Activated B cell treated with CpG ODN at 0.5 μM for 24 hours (primary cell): ENCODE data around the gene PHYH. TPM values are rescaled to one million over a fixed set of nuclear protein-coding genes. Genes with fewer than 3 reads are reported as not detected.

Source experiments
- ATAC-seq: fragments of 200-7000 bp; cut with Tn5 transposase; one replicate; pipeline ENCODE4 v1.10.0; 2021; ENCODE audit warnings: low read depth, mild to moderate bottlenecking, moderate library complexity
- CTCF ChIA-PET: fragments of 350-600 bp; sonication (Branson Sonifier 250); formaldehyde crosslinking; loops from one replicate; lab custom pipeline; 2021; ENCODE audit warnings: antibody characterized with exemption; lab: Charles Lee
- POLR2A ChIA-PET: fragments of 350-600 bp; sonication (Branson Sonifier 250); formaldehyde crosslinking; loops from one replicate; lab custom pipeline; 2021; ENCODE audit warnings: antibody characterized with exemption; lab: Charles Lee
- DNase-seq: peaks from one replicate; pipeline ENCODE4 v3.0.0; 2022
- H3K27ac Mint-ChIP-seq: one replicate; pipeline ENCODE4 v1.8.0; 2020; ENCODE audit warnings: mixed read lengths
- H3K27me3 Mint-ChIP-seq: one replicate; pipeline ENCODE4 v1.8.0; 2021; ENCODE audit warnings: mixed read lengths
- H3K36me3 Mint-ChIP-seq: one replicate; pipeline ENCODE4 v1.8.0; 2021; ENCODE audit warnings: low read depth, mixed read lengths
- H3K4me1 Mint-ChIP-seq: one replicate; pipeline ENCODE4 v1.8.0; 2021; ENCODE audit warnings: mixed read lengths
- H3K4me3 Mint-ChIP-seq: one replicate; pipeline ENCODE4 v1.8.0; 2020; ENCODE audit warnings: mild to moderate bottlenecking, mixed read lengths
- H3K9me3 Mint-ChIP-seq: one replicate; pipeline ENCODE4 v1.8.0; 2020; ENCODE audit warnings: mixed read lengths
- intact Hi-C: fragments of 100-400 bp; cut with micrococcal nuclease; formaldehyde crosslinking; loops from one replicate; pipeline ENCODE4 v1.15.1; 2024
- total RNA-seq: library from RNA; stranded (reverse); gene quantifications from 2 replicates; pipeline ENCODE4 v1.2.3, GENCODE V29; 2022
- TF ChIP-seq, protein P1 (sequence below): fragments of 200-600 bp; IDR thresholded peaks from one replicate; pipeline ENCODE4 v1.8.0; 2022; ENCODE audit warnings: antibody characterized with exemption, mild to moderate bottlenecking

Gene PHYH
- total RNA-seq, 1 donor from 2014 or later, result 10.4 TPM

DNA sequence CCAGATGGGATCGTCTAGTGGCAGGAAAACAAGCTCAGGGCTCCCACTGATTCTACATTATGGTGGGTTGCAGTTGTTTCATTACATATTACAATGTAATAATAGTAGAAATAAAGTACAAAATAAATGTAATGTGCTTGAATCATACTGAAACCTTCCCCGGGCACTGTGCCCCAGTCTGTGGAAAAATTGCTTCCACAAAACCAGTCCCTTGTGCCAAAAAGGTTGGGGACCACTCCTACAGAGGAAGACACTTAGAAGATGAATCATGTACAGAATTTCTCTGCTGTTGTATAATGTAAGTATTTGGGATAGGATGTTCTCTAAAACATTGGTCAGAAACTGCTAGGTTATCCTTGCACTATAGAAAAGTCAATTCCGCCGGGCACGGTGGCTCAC lies 11.3 kb upstream of the PHYH start:
- ATAC-seq (no peak), DNase-seq (no peak)
- Mint-ChIP-seq H3K27ac (no peak overlapping the region), H3K4me1 (no peaks in the 10 kb centered on the region), H3K36me3 (no peaks in the 10 kb centered on the region), H3K4me3 (no peak overlapping the region), H3K27me3 (no peaks in the 10 kb centered on the region), H3K9me3 (no peaks in the 10 kb centered on the region)
- ChIA-PET CTCF (no interaction called here), POLR2A (no interaction called here)
- intact Hi-C loops, result no loop called here
- TF ChIP-seq, protein P1, sequence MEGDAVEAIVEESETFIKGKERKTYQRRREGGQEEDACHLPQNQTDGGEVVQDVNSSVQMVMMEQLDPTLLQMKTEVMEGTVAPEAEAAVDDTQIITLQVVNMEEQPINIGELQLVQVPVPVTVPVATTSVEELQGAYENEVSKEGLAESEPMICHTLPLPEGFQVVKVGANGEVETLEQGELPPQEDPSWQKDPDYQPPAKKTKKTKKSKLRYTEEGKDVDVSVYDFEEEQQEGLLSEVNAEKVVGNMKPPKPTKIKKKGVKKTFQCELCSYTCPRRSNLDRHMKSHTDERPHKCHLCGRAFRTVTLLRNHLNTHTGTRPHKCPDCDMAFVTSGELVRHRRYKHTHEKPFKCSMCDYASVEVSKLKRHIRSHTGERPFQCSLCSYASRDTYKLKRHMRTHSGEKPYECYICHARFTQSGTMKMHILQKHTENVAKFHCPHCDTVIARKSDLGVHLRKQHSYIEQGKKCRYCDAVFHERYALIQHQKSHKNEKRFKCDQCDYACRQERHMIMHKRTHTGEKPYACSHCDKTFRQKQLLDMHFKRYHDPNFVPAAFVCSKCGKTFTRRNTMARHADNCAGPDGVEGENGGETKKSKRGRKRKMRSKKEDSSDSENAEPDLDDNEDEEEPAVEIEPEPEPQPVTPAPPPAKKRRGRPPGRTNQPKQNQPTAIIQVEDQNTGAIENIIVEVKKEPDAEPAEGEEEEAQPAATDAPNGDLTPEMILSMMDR, result no peak

DNA sequence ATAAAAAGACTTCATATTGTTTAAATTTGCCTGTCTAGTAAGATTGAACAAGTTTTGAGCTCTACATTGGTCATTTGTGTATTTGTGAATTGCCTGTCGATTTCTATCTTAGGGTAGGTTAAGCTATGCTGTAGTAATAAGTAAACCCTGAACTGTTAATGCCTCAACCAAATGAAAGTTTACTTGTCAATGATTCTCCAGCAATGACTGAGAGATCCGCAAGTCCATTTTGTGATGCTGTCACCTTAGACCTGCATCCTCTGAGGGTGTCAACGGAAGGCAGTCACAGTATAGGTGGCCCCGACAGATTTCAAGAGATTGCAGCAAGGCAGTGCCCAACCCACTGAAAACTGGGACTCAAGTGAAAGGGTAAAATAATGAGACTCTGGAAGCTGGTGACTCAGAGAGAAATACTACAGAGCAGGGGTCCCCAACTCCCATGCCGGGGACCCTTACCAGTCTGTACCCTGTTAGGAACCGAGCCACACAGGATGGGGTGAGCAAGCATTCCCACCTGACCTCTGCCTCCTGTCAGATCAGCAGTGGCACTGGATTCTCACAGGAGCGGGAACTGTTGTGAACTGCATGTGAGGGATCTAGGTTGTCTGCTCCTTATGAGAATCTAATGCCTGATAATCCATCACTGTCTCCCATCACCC lies 10.8 kb upstream of the PHYH start:
- CTCF ChIA-PET, result no interaction called here
- Mint-ChIP-seq H3K27me3 (no peaks in the 10 kb centered on the region), H3K36me3 (no peaks in the 10 kb centered on the region), H3K27ac (no peak overlapping the region), H3K4me3 (no peak overlapping the region), H3K9me3 (no peaks in the 10 kb centered on the region), H3K4me1 (no peaks in the 10 kb centered on the region)
- POLR2A ChIA-PET, result no interaction called here
- ATAC-seq, result no peak
- TF ChIP-seq, protein P1, result no peak
- no peak for DNase-seq
- intact Hi-C loops, result no loop called here

DNA sequence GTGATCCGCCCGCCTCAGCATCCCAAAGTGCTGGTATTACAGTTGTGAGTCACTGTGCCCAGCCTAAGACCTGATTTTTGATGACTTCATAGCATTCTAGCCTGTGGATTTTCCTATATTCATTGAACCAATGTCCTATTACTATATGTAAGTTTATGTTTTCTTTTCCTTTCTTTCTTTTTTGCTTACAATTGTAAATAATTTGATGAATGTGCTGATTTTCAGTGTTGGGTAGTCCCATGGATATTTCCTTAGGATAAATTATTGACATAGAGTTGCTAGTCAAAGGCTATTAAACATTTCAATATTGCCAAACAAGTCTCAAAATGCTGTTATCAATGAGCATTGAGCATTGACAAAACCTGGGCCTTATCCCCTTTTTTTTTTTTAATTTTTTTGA lies 9.9 kb upstream of the PHYH start:
- intact Hi-C loops, result no loop called here
- no peaks in the 10 kb centered on the region for H3K27me3 Mint-ChIP-seq
- ATAC-seq, result no peak
- DNase-seq, result no peak
- ChIA-PET POLR2A (no interaction called here), CTCF (no interaction called here)
- H3K9me3 Mint-ChIP-seq, result no peaks in the 10 kb centered on the region
- no peak overlapping the region for H3K4me3 Mint-ChIP-seq
- H3K27ac Mint-ChIP-seq, result no peak overlapping the region
- TF ChIP-seq, protein P1, result no peak
- no peaks in the 10 kb centered on the region for H3K4me1 Mint-ChIP-seq
- no peaks in the 10 kb centered on the region for H3K36me3 Mint-ChIP-seq

DNA sequence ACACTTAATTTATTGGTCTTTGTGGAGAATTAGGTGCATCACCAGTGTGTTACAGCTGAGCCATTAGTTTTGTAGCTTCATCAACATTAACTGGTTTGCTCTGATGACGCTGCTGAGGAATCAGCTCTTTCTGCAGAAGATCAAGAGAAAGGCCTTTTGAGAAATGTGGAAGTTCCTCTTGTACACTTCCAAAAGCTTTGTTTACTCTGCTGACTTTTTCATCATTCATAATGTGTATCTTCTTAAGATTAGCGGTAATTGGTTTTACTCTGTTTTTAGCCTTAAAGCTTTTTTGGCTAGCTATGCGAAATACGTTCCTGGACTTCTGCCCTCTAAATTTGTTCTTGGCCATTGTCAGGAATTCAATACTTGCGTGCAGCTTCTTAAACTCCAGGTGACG lies 8.2 kb upstream of the PHYH start:
- DNase-seq, result no peak
- no peaks in the 10 kb centered on the region for H3K4me1 Mint-ChIP-seq
- ChIA-PET CTCF (no interaction called here), POLR2A (interaction anchor here (0.6 kb wide), 1 partner anchor 52 kb away, joined by 3 read pairs; no protein-coding TSS in a partner anchor)
- no peak overlapping the region for H3K4me3 Mint-ChIP-seq
- H3K27ac Mint-ChIP-seq, result no peak overlapping the region
- no peaks in the 10 kb centered on the region for H3K36me3 Mint-ChIP-seq
- no peak for ATAC-seq
- TF ChIP-seq, protein P1, result no peak
- H3K27me3 Mint-ChIP-seq, result no peaks in the 10 kb centered on the region
- no peaks in the 10 kb centered on the region for H3K9me3 Mint-ChIP-seq
- intact Hi-C loops, result no loop called here

DNA sequence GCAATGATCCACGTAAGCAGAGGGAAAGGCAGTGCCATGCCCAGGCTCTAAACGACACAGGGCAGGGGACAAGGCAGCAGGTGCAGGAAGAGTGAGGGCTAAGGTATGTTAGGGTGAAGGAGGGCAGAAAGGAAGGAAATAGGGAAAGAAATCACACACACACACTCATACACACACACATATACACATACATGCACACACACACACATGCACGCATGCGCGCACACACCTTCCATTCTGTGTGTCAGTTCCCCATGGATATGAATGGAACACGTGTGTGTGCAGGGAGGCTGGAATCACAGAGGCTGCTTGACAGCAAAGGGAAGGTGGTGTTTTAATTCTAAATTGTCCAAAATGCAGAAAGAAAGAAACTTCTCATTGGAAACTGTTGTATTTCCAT lies 6.2 kb upstream of the PHYH start:
- Mint-ChIP-seq H3K27ac (no peak overlapping the region), H3K9me3 (no peaks in the 10 kb centered on the region), H3K27me3 (no peaks in the 10 kb centered on the region), H3K36me3 (no peaks in the 10 kb centered on the region), H3K4me1 (peaks cover 16% of the 10 kb centered on the region), H3K4me3 (no peak overlapping the region)
- intact Hi-C loops, result no loop called here
- ChIA-PET CTCF (no interaction called here), POLR2A (no interaction called here)
- ATAC-seq, result no peak
- no peak for DNase-seq
- TF ChIP-seq, protein P1, result no peak
